Measurements from ENCODE around the gene PELO. TPM values are rescaled to one million over a fixed set of nuclear protein-coding genes. Genes with fewer than 3 reads are reported as not detected.

The PELO gene
- total RNA-seq, 8 experiments from 2014 or later, result 8.5 to 42.3 (median 15.8) TPM

- Histone ChIP-seq H3K27ac (no peak overlapping the region), H3K4me1 (replicated peaks in 1 of 2) (no peaks in the 10 kb centered on the region), H3K4me3 (no peak overlapping the region)
- WGBS, 10 experiments, result 100% methylated on average over 1 of the region's 1 CpG; no CpG with 5 or more reads in 4 of the 10 experiments
- in situ Hi-C loops (cut with MboI; ENCODE audit: low pct_unique_long_range_greater_than_20kb in 2 of 9, low sequenced_read_pairs in 9 of 9, unreplicated experiment in 9 of 9), result no loop called here
- ATAC-seq (replicated peaks in 6 of 8), result no peak
Observed at GRCh38 chr5:52827815-52828214, 40.1 kb downstream of the PELO start.

GRCh38 chr5:52829664-52830063, 41.9 kb downstream of the PELO start:
- in situ Hi-C loops (cut with MboI; ENCODE audit: low pct_unique_long_range_greater_than_20kb in 2 of 9, low sequenced_read_pairs in 9 of 9, unreplicated experiment in 9 of 9), result no loop called here
- no peaks in the 10 kb centered on the region for H3K4me1 ChIP-seq (replicated peaks in 1 of 2)
- ATAC-seq (replicated peaks in 6 of 8), result no peak
- no peak overlapping the region for H3K4me3 ChIP-seq
- no peak overlapping the region for H3K27ac ChIP-seq

GRCh38 chr5:52830650-52831049, 42.9 kb downstream of the PELO start:
- peak in 4 of 8 experiments; percentile 24 to 89 (median 80) for ATAC-seq (replicated peaks in 6 of 8)
- H3K4me1 ChIP-seq (replicated peaks in 1 of 2), result no peaks in the 10 kb centered on the region
- H3K27ac ChIP-seq, result no peak overlapping the region
- in situ Hi-C loops (cut with MboI; ENCODE audit: low pct_unique_long_range_greater_than_20kb in 2 of 9, low sequenced_read_pairs in 9 of 9, unreplicated experiment in 9 of 9), result no loop called here
- 0 to 92% (median 56%) methylated on average over 1 to 2 of the region's 2 CpGs; no CpG with 5 or more reads in 2 of the 10 experiments for WGBS, 10 experiments
- H3K4me3 ChIP-seq, result no peak overlapping the region

- in situ Hi-C loops (cut with MboI; ENCODE audit: low pct_unique_long_range_greater_than_20kb in 2 of 9, low sequenced_read_pairs in 9 of 9, unreplicated experiment in 9 of 9), result no loop called here
- Histone ChIP-seq H3K4me1 (replicated peaks in 1 of 2) (no peaks in the 10 kb centered on the region), H3K27ac (no peak overlapping the region), H3K4me3 (no peak overlapping the region)
- no peak for ATAC-seq (replicated peaks in 6 of 8)
- WGBS, 10 experiments, result 17 to 100% (median 76%) methylated on average over 1 to 2 of the region's 2 CpGs; no CpG with 5 or more reads in 2 of the 10 experiments
Observed at GRCh38 chr5:52831786-52832511, 44.2 kb downstream of the PELO start.

- in situ Hi-C loops (cut with MboI; ENCODE audit: low pct_unique_long_range_greater_than_20kb in 2 of 9, low sequenced_read_pairs in 9 of 9, unreplicated experiment in 9 of 9), result no loop called here
- Histone ChIP-seq H3K4me3 (no peak overlapping the region), H3K27ac (no peak overlapping the region), H3K4me1 (replicated peaks in 1 of 2) (no peaks in the 10 kb centered on the region)
- no peak for ATAC-seq (replicated peaks in 6 of 8)
- 80 to 100% (median 96%) methylated on average over 2 of the region's 2 CpGs; no CpG with 5 or more reads in 1 of the 10 experiments for WGBS, 10 experiments
Observed at GRCh38 chr5:52834320-52834719, 46.6 kb downstream of the PELO start.

GRCh38 chr5:52837068-52837467, 49.4 kb downstream of the PELO start:
- Histone ChIP-seq H3K27ac (no peak overlapping the region), H3K4me3 (no peak overlapping the region), H3K4me1 (replicated peaks in 1 of 2) (no peaks in the 10 kb centered on the region)
- in situ Hi-C loops (cut with MboI; ENCODE audit: low pct_unique_long_range_greater_than_20kb in 2 of 9, low sequenced_read_pairs in 9 of 9, unreplicated experiment in 9 of 9), result no loop called here
- WGBS, 10 experiments, result 0 to 91% (median 75%) methylated on average over 1 to 7 of the region's 7 CpGs; no CpG with 5 or more reads in 2 of the 10 experiments
- peak in 3 of 8 experiments; percentile 22 to 96 (median 81) for ATAC-seq (replicated peaks in 6 of 8)

Other genes with a start within 250 kb of the PELO start
- 100 to 1,000 TPM in 2 of 8 experiments, 10 to 100 TPM in 2, 1 to 10 TPM in 1, under 1 TPM in 3; 0.11 to 164 (median 20.6) TPM for gene ITGA1, start within 50 bp of the PELO start, total RNA-seq
- gene ITGA2, start 201.4 kb downstream of the PELO start, total RNA-seq, result 1 to 10 TPM in 4 of 8 experiments, under 1 TPM in 4; 0.65 to 3.1 (median 1.1) TPM